GM13976 (cell line): ENCODE measurements around the gene CDC42BPA.

Source experiments
- DNase-seq: peaks from one replicate; pipeline ENCODE4 v3.0.0; 2012; ENCODE audit warnings: low spot score
- in situ Hi-C: fragments of 300-500 bp; cut with MboI; formaldehyde crosslinking; loops from one replicate; pipeline ENCODE4 v1.12.0; 2022; ENCODE audit warnings: low sequenced_read_pairs, mixed read lengths, inconsistent platforms; ENCODE audit not compliant: unreplicated experiment
- TF ChIP-seq, protein P1 (sequence below): IDR thresholded peaks from 2 replicates; pipeline ENCODE4 v1.5.1; 2012; ENCODE audit warnings: borderline replicate concordance, mild to moderate bottlenecking; ENCODE audit not compliant: insufficient read depth; ENCODE audit errors: extremely low read depth, missing control alignments, control extremely low read depth

The CDC42BPA gene

DNA sequence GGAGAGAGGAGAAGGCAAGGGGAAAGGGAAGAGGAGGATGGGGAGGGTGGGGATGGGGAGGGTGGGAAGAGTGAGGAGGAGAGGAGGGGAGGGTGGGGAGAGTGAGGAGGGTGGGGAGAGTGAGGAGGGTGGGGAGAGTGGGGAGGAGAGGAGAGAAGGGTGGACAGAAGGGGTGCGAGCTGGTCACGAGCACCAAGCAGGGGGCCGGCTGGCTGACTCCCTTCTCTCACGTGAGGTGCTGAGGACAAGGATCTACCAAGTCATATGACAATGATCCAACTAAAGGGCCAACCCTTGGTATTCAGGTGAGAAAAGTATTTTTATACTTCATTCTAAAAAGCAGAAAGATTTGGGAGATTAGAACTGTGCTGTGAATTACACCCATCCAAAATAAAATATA lies 326.4 kb downstream of the CDC42BPA start:
- in situ Hi-C loops: no loop called here
- DNase-seq: no peak
- TF ChIP-seq, protein P1, sequence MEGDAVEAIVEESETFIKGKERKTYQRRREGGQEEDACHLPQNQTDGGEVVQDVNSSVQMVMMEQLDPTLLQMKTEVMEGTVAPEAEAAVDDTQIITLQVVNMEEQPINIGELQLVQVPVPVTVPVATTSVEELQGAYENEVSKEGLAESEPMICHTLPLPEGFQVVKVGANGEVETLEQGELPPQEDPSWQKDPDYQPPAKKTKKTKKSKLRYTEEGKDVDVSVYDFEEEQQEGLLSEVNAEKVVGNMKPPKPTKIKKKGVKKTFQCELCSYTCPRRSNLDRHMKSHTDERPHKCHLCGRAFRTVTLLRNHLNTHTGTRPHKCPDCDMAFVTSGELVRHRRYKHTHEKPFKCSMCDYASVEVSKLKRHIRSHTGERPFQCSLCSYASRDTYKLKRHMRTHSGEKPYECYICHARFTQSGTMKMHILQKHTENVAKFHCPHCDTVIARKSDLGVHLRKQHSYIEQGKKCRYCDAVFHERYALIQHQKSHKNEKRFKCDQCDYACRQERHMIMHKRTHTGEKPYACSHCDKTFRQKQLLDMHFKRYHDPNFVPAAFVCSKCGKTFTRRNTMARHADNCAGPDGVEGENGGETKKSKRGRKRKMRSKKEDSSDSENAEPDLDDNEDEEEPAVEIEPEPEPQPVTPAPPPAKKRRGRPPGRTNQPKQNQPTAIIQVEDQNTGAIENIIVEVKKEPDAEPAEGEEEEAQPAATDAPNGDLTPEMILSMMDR: no peak

DNA sequence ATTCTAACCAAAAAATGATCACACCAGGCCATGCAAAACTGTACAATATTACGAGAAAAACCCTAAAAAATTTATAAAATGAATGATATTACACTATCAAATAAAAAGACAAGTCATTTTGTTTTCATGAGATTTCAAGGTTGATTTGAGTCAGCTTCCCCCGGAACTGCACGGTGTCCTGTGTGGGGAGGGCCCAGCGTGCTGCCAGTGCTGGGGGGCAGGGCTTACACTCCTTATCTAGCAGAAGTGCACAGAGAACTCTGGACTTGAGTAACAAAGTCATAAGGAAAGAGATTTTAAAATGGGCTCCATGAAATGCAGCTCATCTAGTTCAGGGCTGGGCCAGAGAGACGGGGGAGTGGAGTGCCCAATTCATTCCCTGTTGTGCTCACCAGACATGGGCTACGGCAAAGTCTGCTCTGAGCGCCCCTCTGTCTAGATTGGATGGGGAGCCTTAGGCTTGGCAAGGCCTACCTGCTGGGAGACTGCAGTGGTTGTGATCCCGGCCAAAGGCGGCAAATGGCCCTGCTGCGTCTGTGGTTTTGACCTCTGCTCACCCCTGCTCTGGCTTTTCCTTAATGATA lies 328.1 kb downstream of the CDC42BPA start:
- TF ChIP-seq, protein P1: no peak
- in situ Hi-C loops: no loop called here
- peak; percentile 64 for DNase-seq

DNA sequence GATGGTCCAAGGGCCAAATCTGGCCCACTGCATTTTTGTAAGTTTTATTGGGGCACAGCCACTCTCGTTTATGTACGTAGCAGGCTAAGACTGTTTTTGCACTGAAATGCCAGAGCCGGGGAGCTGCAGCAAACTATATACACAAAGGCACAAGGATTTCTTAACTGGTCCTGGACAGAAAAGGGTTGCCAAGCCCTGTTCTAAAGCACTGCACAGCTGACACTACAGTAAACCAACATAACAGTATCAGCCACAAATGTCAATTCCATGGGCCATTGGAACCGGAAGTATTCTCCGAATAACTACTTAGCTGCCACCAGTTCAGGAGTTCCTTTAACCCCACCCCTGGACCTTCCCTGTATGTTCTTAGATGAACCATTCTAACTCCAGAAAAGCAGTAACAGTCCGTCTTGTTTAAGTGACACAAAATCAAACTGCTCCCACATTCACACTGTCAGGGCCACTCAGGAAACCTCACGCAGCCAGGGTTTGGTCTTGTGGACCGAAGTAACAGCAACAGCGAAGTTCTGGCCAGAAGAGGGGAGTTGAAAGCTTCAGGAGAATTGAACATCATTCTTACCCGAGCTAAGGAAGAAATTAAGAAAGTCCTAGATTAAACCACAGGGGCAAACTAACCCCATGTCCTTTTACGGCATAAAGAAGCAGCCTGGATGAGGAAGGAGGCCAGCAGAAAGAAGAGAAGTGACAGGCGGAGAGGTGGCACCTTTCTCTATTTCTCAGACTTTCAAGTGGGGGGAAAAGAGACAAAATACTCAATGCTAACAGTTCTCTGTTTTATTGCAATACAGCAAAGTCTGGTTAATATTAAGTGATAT lies 329.0 kb downstream of the CDC42BPA start:
- no peak for DNase-seq
- TF ChIP-seq, protein P1: no peak
- in situ Hi-C loops: no loop called here

DNA sequence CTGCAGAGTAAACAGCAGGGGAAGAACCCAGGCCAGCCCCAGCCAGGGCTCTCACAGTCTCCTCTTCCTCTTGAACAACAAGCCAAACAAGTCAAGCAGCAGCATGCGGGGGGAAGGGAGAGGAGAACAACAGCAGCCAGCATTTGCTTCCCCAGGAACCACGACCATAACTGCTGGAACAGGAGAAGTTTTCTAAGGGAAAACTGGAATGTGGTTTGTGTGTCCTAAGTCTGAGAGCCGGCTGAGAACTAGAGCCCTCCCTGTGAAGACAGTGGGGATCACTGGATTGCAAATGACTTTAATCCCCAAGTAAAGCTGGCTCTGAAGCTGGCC lies 330.0 kb downstream of the CDC42BPA start:
- TF ChIP-seq, protein P1: no peak
- no peak for DNase-seq
- in situ Hi-C loops: no loop called here

DNA sequence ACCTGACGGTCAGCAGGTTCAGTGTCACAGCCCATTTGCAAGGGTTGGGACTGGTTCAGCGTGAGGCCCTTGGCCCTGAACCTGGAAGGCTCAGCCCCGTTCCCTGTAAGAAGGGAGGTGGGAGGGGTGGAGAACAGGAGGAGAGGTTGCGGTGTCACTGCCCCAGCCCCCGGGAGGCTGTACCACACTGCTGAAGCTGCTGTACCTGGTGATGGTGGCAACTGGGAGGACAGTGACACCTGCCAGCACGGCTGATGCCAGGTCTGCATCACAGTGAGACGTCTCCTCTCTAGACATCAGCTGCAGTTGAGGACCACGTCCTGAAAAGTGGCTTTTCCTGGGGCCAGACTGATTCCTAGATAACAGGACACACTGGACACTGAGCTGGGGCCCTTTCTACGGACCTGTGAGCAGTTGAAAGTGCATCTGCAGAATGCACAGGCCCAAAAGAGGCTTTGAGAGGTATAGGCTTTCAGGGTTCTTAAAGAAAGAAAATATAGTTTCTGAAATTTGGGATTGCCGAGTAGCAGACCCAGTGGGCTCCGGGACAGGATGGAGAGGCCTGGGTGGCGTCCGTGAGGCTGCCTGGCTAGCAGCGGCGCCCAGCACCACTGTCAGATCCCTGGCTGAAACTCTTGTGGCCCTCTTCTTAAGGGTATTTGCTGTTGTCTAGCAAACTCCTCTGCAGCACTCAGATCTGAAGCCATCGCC lies 330.5 kb downstream of the CDC42BPA start:
- TF ChIP-seq, protein P1: no peak
- DNase-seq: no peak
- in situ Hi-C loops: no loop called here

DNA sequence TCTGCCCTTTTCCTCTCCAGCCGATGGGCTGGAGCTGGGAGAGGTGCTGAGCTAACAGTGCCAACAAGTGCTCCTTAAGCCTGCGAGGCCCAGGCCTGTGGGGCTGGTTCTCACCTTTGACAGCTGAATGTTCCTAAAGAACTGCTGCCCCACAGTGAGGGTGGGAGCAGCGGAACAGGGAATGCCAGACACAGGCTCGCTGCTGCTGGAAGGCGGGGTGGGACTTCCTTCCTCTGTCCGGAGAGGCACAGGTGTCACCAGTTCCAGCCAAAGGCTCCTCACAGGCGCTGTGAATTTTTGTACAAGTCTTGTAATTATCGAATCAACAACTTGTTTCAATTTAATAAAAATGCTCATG lies 331.1 kb downstream of the CDC42BPA start:
- DNase-seq: no peak
- TF ChIP-seq, protein P1: no peak
- in situ Hi-C loops: no loop called here
